HepG2 (cell line): Measurements from ENCODE around the gene RIMS3.

Experiments used
- SIN3A ChIP-seq: IDR thresholded peaks from 2 replicates; pipeline ENCODE4 v1.6.1; 2011; ENCODE audit warnings: low read depth, mild to moderate bottlenecking, control low read depth, low read length, borderline replicate concordance
- SMC3 ChIP-seq: IDR thresholded peaks from 2 replicates; pipeline ENCODE4 v1.6.1; 2011; ENCODE audit warnings: low read length, improper control_type of control experiment
- SRF ChIP-seq: IDR thresholded peaks from 2 replicates; pipeline ENCODE4 v1.6.1; 2011; ENCODE audit warnings: mild to moderate bottlenecking, low read depth, low read length, moderate library complexity
- TF ChIP-seq, protein P1 (sequence below): conservative IDR thresholded peaks from 2 replicates; pipeline ENCODE4 v1.6.1; 2018; ENCODE audit warnings: missing genetic modification reagents
- TF ChIP-seq, protein P2 (sequence below): sonication (generic); formaldehyde crosslinking; conservative IDR thresholded peaks from 2 replicates; pipeline ENCODE4 v1.8.0; 2022; ENCODE audit warnings: low read depth, missing genetic modification reagents

GRCh38 chr1:40664167-40664537, 1.3 kb downstream of the RIMS3 start:
- TF ChIP-seq, protein P1, sequence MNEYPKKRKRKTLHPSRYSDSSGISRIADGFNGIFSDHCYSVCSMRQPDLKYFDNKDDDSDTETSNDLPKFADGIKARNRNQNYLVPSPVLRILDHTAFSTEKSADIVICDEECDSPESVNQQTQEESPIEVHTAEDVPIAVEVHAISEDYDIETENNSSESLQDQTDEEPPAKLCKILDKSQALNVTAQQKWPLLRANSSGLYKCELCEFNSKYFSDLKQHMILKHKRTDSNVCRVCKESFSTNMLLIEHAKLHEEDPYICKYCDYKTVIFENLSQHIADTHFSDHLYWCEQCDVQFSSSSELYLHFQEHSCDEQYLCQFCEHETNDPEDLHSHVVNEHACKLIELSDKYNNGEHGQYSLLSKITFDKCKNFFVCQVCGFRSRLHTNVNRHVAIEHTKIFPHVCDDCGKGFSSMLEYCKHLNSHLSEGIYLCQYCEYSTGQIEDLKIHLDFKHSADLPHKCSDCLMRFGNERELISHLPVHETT (CRISPR knock-in tag): no peak
- no peak for TF ChIP-seq SIN3A
- TF ChIP-seq SMC3: no peak
- TF ChIP-seq, protein P2, sequence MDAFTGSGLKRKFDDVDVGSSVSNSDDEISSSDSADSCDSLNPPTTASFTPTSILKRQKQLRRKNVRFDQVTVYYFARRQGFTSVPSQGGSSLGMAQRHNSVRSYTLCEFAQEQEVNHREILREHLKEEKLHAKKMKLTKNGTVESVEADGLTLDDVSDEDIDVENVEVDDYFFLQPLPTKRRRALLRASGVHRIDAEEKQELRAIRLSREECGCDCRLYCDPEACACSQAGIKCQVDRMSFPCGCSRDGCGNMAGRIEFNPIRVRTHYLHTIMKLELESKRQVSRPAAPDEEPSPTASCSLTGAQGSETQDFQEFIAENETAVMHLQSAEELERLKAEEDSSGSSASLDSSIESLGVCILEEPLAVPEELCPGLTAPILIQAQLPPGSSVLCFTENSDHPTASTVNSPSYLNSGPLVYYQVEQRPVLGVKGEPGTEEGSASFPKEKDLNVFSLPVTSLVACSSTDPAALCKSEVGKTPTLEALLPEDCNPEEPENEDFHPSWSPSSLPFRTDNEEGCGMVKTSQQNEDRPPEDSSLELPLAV: no peak
- TF ChIP-seq SRF: no peak
